Body of pancreas (tissue), 4 donors: ENCODE data around the gene SGTA.

ENCODE experiments used
- POLR2A ChIP-seq, 3 donors: fragments of 450-650 bp; IDR thresholded peaks; one replicate each; pipeline ENCODE4 v1.6.1; 2016; ENCODE audit warnings: antibody characterized with exemption in 3 of 3, mild to moderate bottlenecking in 2 of 3
- TF ChIP-seq, protein P1 (sequence below), 7 experiments: fragments of 450-650 bp in 4 of 7; fragments of 200-600 bp in 3 of 7; sonication (generic) in 3 of 7; IDR thresholded peaks; one replicate each; pipeline ENCODE4 v1.5.1; 2016 to 2019; ENCODE audit warnings: antibody characterized with exemption in 7 of 7

GRCh38 chr19:2797280-2797679 lies 14.2 kb upstream of the SGTA start:
- TF ChIP-seq, protein P1, sequence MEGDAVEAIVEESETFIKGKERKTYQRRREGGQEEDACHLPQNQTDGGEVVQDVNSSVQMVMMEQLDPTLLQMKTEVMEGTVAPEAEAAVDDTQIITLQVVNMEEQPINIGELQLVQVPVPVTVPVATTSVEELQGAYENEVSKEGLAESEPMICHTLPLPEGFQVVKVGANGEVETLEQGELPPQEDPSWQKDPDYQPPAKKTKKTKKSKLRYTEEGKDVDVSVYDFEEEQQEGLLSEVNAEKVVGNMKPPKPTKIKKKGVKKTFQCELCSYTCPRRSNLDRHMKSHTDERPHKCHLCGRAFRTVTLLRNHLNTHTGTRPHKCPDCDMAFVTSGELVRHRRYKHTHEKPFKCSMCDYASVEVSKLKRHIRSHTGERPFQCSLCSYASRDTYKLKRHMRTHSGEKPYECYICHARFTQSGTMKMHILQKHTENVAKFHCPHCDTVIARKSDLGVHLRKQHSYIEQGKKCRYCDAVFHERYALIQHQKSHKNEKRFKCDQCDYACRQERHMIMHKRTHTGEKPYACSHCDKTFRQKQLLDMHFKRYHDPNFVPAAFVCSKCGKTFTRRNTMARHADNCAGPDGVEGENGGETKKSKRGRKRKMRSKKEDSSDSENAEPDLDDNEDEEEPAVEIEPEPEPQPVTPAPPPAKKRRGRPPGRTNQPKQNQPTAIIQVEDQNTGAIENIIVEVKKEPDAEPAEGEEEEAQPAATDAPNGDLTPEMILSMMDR (IDR thresholded peaks at IDR 0.05) = no peak
- no peak for TF ChIP-seq POLR2A (IDR thresholded peaks at IDR 0.05)
